HG03280 (cell line): ENCODE measurements around the gene OXSR1.
A peak's percentile ranks its signal among the peaks of the same experiment; 100 is the strongest.

Source experiments
- ATAC-seq: cut with Tn5 transposase; IDR thresholded peaks from one replicate; pipeline ENCODE4 v1.9.1; 2021; ENCODE audit warnings: mild to moderate bottlenecking, moderate library complexity; ENCODE audit not compliant: unreplicated experiment

The OXSR1 gene

DNA sequence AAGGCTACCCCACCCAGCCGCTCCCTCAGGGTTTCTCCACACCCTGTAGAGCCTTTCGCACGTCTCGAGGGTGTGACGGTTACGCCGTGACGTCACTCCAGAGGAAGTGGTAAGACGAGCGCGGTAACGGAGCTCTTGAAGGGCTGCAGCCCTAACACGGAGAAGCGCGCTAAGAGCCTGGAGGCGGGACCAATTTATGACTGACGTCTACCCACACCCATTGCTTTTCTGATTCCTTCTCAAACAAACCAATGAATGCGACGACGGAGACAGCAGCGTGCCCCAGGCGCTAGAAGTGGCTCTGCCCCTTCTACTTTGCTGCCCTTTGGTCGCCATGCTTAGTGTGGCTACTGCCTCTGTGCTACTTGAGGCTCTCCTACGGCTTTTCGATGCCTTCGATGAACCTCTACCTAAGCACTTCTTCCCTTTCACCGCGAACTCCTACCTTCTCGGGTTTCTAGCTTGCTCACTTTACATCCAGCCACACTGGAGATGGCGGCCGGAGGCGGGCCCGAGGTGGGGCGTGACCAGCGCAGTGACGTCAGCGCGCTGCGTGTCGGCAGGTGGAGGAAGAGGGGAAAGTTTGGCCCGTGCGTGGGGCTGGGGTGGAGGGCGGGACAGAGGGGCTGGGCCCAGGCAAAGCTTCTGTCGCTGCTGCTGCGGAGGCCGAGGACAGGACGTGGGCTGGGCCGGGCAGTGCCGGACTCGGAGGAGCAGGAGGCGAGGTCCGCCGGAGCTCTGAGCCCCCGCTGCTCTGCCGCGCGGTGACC, at the start of gene OXSR1:
OXSR1 (plus strand) TSS at position 586 of the 770 bp plus-strand sequence. CDS start 340 bp downstream, outside the sequence.
- peak; percentile 90 for ATAC-seq

DNA sequence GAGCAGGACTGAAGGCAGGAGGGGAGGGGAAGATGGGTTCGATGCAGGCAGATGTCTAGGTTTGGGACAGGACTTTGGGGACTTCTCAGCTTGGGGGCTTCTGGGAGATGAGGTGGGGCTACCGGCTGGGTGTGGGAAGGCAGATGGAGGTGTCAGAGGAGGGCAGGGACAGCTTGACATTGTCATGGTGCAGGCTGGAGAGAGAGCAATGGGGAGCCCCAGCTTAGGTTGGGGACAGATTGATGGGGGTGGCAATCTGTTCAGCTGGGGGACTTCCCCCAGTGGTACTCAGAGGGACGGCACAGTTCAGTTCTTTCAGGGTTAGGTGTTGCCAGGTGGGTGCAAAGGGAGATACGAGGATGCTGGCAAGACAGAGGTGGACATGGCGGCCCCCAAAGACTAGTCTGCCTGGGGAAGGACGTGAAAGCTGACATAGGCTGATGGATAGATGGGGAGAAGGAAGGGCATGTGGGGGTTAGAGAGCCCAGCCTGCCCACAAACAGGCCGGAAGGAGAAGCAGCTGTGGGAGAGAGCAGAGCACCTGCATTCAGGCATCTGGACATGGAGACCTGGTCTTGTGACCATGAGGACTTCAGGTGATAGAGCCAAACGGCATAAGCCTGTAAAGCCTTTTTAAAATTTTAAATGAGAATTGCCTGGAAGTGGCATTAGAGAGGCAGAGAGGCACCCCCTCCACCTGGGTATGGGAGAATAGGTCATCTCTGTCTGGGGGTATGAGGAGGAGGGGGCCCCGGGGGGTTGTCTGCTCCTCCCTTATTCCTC, 49.5 kb upstream of the OXSR1 start:
- no peak for ATAC-seq

DNA sequence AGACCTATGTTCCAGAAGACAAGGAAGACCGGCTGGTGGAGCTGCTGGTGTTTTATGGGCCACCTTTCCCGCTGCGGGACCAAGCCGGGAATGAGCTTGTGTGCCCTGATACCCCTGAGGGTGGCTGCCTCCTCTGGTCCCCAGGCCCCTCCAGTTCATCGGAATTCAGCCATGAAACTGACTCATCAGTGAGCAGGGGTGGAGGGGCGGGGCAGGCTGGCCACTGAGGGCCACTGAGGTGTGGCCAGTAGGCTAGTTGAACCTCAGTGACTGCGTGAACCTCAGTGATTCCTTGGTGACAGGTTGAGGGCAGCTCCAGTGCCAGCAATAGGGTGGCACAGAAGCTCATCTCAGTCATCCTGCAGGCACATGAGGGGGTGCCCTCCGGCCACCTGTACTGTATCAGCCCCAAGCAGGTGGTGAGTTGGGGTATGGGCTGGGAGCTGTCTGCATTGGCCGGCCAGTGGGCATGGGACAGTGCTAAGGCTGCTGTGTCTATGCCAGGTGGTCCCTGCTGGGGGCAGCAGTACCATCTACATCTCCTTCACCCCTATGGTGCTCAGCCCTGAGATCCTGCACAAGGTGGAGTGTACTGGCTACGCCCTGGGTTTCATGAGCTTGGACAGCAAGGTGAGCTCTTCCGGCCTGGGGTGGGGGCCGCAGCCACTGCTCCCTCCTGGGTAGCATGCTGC, 48.7 kb upstream of the OXSR1 start:
- ATAC-seq: no peak

DNA sequence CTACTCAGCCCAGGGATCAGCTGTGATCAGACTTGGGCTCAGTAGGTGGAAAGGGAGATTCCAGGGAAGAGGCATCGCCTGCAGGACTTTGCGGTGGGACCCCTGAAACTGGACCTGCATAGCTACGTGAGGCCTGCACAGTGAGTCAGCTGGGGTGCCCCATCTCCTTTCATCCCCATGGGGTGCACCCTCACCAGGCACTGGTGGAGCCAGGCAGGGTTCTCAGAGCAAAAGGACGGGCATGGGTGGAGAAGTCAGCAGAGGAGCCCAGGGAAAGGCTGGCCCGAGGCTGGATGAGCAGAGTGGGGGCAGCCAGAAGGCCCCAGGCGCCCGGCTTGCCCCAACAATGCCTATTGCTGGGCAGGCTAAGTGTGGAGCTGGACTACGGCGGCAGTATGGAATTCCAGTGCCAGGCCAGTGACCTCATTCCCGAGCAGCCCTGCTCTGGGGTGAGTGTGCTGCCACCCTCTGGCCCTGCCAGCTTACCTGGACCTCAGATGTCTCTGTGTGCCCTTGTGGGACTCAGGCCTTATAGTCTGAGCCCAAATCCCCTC, 48.1 kb upstream of the OXSR1 start:
- ATAC-seq: no peak

DNA sequence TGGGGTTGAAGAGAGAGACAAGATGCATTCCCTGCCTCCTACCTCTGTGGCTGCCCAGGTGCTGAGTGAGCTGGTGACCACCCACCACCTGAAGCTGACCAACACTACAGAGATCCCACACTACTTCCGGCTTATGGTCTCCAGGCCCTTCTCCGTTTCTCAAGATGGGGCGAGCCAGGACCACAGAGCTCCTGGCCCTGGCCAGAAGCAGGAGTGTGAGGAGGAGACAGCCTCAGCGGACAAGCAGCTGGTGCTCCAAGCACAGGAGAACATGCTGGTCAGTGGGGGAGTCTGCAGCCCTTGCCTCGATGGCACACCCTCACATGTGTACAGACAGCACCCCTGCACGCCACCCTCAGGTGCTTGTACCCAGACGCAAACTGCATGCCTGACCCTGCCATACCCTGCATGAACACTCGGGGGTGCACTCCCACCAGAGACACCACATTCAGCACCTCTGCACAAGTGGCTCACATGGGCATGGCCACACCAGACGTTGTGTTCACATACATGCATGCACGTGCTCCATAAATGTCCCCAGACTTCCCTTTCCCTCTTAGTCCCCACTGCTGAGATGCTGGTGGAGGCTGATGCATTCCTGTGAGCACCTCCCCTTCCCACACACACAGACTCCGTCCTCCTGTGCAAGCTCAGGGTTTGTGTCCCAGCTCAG, 47.5 kb upstream of the OXSR1 start:
- peak; percentile 66 for ATAC-seq

DNA sequence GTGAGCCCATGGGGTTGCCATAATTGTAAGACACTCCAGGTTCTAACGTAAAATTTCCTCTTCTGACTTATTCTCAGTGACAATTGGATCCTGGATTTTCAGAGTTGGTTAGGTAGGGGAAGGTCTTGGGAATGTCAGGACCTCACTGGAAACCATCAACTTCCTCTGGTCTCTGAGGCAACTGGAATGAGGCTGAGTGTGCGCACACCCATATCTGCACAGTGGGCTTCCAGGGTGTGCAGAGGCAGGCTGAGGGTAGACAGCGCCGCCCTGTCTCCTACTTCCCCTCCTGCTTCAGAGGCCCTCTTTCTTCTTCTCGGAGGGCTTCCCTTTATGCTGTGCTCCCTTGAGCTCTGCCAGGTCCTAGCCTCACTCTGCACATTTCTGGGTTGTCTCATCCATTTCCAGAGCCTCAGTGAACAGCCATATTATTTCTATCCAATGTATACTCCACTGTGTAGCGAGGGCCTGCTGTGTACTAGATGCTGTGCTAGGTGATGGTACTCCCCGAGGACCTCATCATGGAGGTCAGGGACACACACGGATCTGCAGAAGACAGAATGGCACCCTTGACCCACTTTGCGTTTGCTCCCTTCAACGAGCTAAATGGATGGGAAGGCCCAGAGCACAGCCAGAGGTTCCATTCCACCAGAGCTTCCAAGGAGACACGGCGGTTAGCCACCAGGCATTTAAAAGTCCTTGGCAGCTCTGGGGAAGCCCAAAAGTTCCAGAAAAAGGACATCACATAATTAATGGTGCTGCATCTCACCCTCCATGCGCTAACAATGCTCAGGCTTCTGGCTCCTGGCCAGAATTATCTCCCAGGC, 46.7 kb upstream of the OXSR1 start:
- ATAC-seq: no peak

DNA sequence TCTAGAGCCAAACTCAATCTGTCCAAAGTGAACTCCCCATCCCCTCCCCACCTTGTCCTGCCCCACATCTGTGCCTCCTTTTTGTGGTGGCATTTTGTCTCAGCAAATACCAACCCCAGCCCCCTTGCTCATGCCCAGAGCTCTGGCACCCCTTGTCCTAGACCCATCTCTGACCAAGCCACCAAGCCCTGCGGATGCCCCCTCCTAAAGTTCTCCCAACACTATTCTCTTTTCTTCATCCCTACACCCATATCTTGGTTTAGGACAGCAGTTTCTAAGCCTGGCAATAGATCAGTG, 46.1 kb upstream of the OXSR1 start:
- ATAC-seq: no peak

DNA sequence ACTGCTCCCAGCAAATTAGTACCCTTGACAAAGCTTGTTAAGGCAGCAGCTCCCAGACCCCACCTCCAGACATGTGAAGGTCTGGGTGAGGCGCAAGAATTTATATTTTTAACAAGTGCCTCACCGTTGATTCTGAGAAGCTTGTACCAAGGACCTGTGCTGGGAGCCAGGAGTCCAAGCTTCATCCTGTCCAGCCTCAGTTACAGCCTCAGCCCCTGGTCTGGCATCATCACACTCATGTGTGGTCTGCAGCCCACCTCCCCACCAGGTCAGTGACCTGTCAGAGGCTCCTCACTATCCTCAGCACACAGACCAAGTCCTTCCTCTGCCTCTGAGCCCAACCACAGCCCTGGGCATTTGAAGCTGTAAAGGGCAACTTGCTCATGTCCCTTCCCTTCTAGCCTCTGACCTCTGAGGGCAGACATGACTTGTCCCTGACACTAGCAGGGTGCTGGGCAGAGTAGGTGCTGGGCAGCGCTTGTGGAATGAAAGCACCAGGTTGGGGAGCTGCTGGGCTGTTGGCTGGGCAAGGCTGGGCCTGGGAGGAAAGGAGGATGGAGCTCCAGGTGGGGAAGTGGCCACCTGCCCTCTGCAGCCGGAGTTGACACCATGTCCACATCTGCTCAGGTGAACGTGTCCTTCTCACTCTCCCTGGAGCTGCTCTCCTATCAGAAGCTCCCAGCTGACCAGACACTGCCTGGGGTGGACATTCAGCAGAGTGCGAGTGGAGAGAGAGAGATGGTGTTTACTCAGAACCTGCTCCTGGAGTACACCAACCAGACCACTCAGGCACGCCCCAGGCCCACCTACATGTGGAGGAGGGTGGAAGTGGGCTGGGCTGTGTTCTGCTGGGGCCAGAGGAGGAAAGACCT, 45.3 kb upstream of the OXSR1 start:
- ATAC-seq: no peak

DNA sequence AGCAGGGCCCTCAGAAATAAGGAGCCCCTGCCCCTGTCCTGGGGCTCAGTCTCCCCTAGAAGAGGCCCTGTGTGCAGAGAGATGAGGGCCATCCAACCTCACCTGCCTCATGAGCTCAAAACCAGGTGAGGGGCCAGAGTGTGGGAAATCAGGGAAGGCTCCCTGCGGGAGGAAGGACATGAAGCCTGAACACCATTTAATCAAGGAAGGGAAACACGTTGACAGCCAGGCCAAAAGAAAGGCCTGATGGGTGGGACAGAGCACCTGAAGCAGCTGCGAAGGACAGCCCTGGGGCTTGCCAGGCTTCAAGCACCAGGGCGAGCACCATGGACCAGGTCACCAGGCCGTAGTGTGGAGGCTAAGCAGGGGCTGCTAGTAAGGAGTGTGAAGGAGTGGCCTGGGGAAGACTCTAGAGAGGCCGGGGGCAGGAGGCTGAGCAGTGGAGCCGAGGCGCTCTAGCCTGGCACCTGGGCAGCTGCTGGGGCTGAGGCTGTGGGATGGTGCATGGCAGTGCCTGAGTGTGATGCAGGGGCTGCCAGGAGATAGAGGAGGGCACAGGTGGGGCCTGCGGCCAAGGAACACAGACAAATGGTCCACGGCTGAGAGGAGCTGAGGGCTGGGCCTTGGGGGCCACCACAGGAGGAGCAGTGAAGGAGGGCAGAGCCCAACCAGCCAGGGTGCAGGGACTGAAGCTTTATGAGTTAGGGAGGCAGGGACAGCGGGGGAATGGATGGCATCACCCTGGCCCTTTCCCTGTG, 44.5 kb upstream of the OXSR1 start:
- no peak for ATAC-seq

DNA sequence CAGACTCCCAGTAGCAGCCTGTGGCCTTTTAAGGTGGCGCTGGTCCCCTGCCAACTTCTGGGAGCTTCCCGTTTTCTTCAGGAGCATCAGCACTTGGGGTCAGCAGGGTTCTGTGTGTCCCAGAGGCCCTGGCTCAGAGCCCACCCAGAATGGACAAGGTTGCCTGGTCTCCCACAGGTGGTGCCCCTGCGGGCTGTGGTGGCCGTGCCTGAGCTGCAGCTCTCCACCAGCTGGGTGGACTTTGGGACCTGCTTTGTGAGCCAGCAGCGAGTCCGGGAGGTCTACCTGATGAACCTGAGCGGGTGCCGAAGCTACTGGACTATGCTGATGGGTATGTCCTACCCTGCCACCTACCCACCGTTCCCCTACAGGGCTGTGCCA, 43.9 kb upstream of the OXSR1 start:
- ATAC-seq: no peak

DNA sequence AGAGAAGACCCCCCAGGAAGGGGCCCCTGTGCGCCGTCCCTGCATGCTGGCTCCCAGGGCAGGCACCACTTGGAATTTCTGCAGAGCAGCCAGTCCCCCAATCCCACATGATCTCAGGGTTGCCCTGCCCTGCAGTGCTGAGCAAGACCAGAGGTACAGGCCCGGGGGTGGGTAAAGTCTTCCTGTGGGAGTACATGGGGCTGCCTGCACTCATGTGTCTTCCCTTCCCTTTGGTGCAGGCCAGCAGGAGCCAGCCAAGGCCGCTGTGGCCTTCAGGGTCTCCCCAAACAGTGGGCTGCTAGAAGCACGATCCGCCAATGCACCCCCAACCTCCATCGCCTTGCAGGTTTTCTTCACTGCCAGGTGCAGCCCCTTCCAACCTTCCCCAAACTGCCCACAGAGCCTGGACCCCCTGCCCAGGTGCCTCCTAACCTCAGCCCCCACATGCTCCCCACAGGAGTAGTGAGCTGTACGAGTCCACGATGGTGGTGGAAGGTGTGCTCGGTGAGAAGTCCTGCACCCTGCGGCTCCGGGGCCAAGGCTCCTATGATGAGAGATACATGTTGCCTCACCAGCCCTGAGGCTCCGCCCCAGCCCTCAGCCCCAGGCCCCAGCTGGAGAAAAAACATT, 43.4 kb upstream of the OXSR1 start:
- no peak for ATAC-seq

DNA sequence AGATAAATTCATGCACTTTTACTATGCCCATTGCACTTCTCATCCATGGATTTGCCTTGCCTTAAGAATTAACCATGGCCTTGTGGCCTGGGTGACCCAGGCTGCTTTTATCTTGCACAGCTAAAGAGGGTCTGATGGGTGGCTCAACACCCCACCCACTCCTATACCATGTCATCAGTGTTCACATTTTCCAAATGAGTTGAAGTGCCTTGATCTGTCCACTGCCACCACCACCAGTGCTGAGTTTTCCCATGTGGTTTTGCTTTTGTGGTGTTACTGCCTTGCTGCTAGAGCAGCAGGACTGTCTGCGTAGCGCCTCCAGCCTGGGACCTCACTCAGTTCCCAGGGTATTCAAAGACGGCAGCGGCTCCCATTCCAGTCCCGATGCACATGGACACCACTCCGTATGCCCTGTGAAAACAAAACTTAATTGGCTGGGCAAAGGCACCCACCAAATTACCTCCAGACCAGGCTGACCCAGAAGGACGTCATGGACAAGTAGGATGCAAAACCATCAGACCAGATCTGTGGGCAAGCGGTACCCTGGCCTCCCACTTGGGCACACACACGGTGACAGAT, 42.5 kb upstream of the OXSR1 start:
- no peak for ATAC-seq

DNA sequence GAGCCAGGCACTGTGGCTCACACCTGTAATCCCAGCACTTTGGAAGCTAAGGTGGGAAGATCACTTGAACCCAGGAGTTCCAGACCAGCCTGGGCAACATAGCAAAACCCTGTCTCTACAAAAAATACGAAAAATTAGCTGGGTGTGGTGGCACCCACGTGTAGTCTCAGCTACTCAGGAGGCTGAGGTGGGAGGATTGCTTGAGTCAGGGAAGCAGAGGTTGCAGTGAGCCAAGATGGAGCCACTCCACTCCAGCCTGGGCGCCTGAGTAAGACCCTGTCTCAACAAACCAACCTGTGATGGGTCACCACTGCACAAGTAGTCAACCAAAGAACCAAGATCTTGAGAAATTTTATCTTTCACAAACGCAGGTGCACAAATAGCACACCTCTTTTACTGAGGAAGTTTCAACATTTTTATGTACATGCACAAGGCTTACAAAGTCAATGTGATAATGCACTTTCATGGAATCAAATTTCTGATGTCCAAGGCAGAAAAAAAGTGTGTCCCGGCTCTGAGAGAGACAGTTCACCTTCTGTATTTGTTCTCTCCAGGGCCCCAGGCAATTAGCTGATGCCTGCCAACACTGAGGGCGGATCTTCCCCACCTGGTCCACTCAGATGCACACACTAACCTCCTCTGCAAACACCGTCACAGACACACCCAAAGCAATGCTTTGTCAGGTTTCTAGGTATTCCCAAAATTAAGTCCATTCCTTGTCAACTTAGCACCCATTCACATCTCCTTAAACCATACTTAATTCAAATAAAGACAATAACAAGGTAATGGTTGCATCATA, 40.8 kb upstream of the OXSR1 start:
- ATAC-seq: no peak

DNA sequence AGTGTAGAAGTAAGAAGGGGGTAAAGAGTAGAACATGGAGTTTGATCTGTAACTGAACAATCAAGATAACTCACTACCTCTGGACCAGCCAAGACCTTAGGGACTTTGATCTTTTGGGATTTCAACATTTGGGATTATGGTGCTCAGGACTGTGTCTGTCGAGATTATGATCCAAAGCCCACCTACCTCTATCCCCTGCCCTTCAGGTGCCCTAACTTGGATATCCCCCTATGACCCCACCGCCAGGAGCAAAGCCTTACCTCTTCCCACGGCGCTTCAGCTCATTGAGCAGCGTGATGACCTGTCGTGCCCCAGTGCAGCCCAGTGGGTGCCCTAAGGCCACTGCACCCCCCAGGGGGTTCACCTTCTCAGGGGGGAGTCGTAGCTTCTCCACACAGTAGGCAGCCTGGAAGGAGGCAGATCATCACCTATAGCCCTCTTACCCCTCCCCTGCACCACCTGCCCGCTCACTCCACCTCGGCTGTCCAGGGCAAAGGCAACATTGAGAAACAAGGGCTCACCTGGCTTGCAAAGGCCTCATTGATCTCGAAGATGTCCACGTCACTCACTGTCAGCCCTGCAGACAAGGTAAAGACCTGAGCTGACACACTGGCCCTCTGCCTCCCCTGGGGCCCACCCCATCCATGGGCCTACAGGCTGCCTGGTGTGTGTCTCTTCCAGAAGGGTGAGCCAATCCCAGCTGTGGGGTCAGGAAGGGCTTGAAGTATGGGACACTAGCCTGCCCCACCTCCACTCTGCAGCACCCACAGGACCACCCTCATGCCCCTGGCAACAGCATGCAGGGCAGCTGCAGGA, 39.8 kb upstream of the OXSR1 start:
- no peak for ATAC-seq

DNA sequence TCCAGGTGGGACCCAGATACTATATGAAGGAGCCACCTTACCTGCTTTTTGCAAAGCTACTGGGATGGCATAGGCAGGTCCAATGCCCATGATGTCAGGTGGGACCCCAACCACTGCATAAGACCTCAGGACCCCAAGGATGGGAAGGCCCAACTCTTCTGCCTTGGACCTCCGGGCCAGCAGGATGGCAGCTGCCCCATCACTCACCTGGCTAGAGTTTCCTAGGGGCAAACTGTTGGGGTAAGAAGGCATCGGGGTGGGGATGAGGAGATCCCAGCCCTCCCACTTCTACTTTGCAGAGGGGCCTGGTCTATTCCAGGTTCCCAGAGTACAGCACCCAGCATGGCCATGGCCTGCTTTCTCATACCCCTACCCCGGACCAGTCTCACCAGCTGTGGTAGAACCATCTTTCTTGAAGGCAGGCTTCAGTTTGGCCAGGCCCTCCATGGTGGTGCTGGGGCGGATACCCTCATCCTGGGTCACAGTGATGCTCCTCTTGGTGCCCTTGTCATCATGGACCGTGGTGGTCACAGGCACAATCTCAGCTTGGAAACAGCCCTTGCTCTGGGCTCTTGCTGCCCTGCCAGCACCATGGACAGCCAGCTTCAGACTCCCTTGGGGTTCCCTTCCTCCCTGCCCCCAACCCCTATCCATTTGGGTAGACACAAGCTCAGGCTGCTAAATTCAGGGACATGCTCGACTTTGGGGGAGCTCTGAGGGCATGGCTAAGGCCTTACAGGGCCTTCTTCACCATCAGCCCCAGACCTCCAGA, 39.0 kb upstream of the OXSR1 start:
- no peak for ATAC-seq
